Prostate gland (tissue), 2 donors: Measurements from ENCODE around the gene ELP1.

Experiments
- CTCF ChIP-seq, 4 experiments: fragments of 200-600 bp in 2 of 4; fragments of 450-650 bp in 2 of 4; sonication (generic) in 2 of 4; IDR thresholded peaks; 1 replicate in 3 of 4; 2 replicates in 1 of 4; pipeline ENCODE4 v1.5.1; 2016 to 2019; ENCODE audit warnings: antibody characterized with exemption in 4 of 4, mild to moderate bottlenecking in 2 of 4, moderate library complexity in 2 of 4
- POLR2AphosphoS5 ChIP-seq: sonication (generic); formaldehyde crosslinking; IDR thresholded peaks from one replicate; pipeline ENCODE4 v1.6.1; 2017; ENCODE audit warnings: antibody characterized with exemption

GRCh38 chr9:108900176-108900575 is 33.7 kb downstream of the ELP1 start:
- TF ChIP-seq CTCF (IDR thresholded peaks at IDR 0.05) = no peak
- TF ChIP-seq POLR2AphosphoS5 = no peak
